GM13977 (cell line): ENCODE measurements around the gene NPDC1.

Experiments
- DNase-seq: peaks from one replicate; pipeline ENCODE4 v3.0.0; 2012; ENCODE audit warnings: low spot score
- CTCF ChIP-seq: IDR thresholded peaks from 2 replicates; pipeline ENCODE4 v1.5.1; 2012; ENCODE audit warnings: mild to moderate bottlenecking, control low read depth; ENCODE audit not compliant: insufficient read depth; ENCODE audit errors: extremely low read depth, missing control alignments
- in situ Hi-C: fragments of 300-500 bp; cut with MboI; formaldehyde crosslinking; loops from one replicate; pipeline ENCODE4 v1.12.0; 2022; ENCODE audit warnings: low sequenced_read_pairs, low pct_unique_long_range_greater_than_20kb, mixed read lengths, inconsistent platforms; ENCODE audit not compliant: unreplicated experiment

The NPDC1 gene

GRCh38 chr9:137011156-137011555, 34.8 kb downstream of the NPDC1 start:
- in situ Hi-C loops, result no loop called here
- TF ChIP-seq CTCF, result no peak
- DNase-seq, result no peak

GRCh38 chr9:137009938-137010732, 35.8 kb downstream of the NPDC1 start:
- DNase-seq, result no peak
- no peak for TF ChIP-seq CTCF
- in situ Hi-C loops, result no loop called here

GRCh38 chr9:137009217-137009616, 36.8 kb downstream of the NPDC1 start:
- no peak for DNase-seq
- TF ChIP-seq CTCF, result no peak
- in situ Hi-C loops, result no loop called here

GRCh38 chr9:137008312-137008711, 37.7 kb downstream of the NPDC1 start:
- TF ChIP-seq CTCF, result no peak
- in situ Hi-C loops, result no loop called here
- DNase-seq, result no peak

- DNase-seq, result no peak
- TF ChIP-seq CTCF, result no peak
- in situ Hi-C loops, result no loop called here
Observed at GRCh38 chr9:137007816-137008270, 38.1 kb downstream of the NPDC1 start.

- DNase-seq, result no peak
- in situ Hi-C loops, result no loop called here
- no peak for TF ChIP-seq CTCF
Observed at GRCh38 chr9:137007108-137007815, 38.7 kb downstream of the NPDC1 start.
